ENCODE results near the gene ALDH3B2. TPM values are rescaled to one million over a fixed set of nuclear protein-coding genes. Genes with fewer than 3 reads are reported as not detected.
"Not testable (repeated sequence)": the region's sequence is repeated elsewhere in the genome, so short reads cannot be mapped to it uniquely, and the experiment has no call there.

ALDH3B2 gene
- total RNA-seq, 4 donors from 2014 or later = not detected

- H3K27ac ChIP-seq = no peak overlapping the region
- peaks cover 0 to 18% of the 10 kb centered on the region in 2 donors for H3K27me3 ChIP-seq
- no peak for DNase-seq (ENCODE audit: low spot score in 2 of 2)
- H3K9me3 ChIP-seq = peaks cover 0 to 4% (median 0%) of the 10 kb centered on the region in 4 donors
- 85 to 88% methylated on average over 22 to 24 of the region's 24 CpGs for WGBS, 2 donors
- TF ChIP-seq EP300 (IDR thresholded peaks at IDR 0.05) (no peak), CTCF (IDR thresholded peaks at IDR 0.05) (no peak)
- H3K36me3 ChIP-seq = no peaks in the 10 kb centered on the region
- no peak overlapping the region for H3K4me3 ChIP-seq
- peaks cover 0 to 8% (median 0%) of the 10 kb centered on the region in 4 donors for H3K4me1 ChIP-seq
Measured at GRCh38 chr11:67638535-67639437, 35.6 kb downstream of the ALDH3B2 start.

DNA sequence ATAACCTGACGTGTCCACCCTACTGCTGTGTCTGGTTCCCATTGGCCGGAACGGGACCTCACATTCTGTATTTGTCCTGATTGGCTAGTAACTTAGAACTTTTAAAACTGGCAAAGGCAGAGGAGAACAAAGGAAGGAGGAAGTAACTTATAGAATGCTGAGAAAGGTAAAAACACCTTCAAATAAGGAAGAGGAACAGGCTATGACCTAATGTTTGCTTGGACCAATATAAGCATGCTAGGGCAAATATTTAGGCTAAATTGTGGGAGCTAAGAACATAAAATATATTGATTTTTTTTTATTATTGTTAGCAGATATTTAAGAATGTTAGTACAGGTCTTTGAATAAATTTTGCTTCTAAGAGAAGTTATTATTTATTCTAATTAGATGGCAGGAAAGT is 37.0 kb downstream of the ALDH3B2 start:
- not testable (repeated sequence) for H3K36me3 ChIP-seq; DNase-seq (ENCODE audit: low spot score in 2 of 2); H3K27ac ChIP-seq; H3K4me3 ChIP-seq; H3K4me1 ChIP-seq; H3K9me3 ChIP-seq
- H3K27me3 ChIP-seq = peaks cover 0 to 18% of the 10 kb centered on the region in 2 donors
- WGBS, 2 donors = 75 to 79% methylated on average over 3 of the region's 3 CpGs

DNA sequence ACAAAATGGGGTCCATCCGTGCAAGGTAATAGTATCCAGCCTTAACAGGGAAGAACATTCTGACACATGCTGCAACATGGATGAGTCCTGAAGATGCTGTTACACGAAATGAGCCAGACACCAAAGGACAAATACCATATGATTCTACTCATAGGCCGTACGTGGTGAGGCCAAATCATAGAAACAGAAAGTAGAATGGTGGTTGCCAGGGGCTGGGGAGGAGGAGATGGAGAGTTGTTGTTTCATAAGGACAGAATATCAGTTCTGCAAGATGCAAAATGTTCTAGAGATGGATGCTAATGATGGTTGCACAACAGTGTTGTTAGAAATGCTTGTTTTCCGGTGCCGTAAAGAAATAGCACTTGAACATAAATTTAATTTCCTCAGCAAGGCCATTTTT is 37.5 kb downstream of the ALDH3B2 start:
- 75 to 79% methylated on average over 6 of the region's 6 CpGs for WGBS, 2 donors
- Histone ChIP-seq H3K36me3 (no peaks in the 10 kb centered on the region), H3K9me3 (no peaks in the 10 kb centered on the region), H3K4me1 (peaks cover 0 to 8% (median 0%) of the 10 kb centered on the region in 4 donors), H3K27ac (no peak overlapping the region), H3K4me3 (no peak overlapping the region), H3K27me3 (peaks cover 0 to 18% of the 10 kb centered on the region in 2 donors)
- DNase-seq (ENCODE audit: low spot score in 2 of 2) = no peak
- no peak for TF ChIP-seq POLR2A (IDR thresholded peaks at IDR 0.05)
- TF ChIP-seq EP300 (IDR thresholded peaks at IDR 0.05) = no peak
- no peak for TF ChIP-seq CTCF (IDR thresholded peaks at IDR 0.05)

- no peak overlapping the region for H3K4me3 ChIP-seq
- TF ChIP-seq POLR2A (IDR thresholded peaks at IDR 0.05) (no peak), CTCF (IDR thresholded peaks at IDR 0.05) (no peak), EP300 (IDR thresholded peaks at IDR 0.05) (no peak)
- peaks cover 0 to 17% (median 6%) of the 10 kb centered on the region in 4 donors for H3K4me1 ChIP-seq
- no peak overlapping the region for H3K27ac ChIP-seq
- H3K9me3 ChIP-seq = no peaks in the 10 kb centered on the region
- no peaks in the 10 kb centered on the region for H3K36me3 ChIP-seq
- 79 to 83% methylated on average over 4 of the region's 4 CpGs for WGBS, 2 donors
- no peak for DNase-seq (ENCODE audit: low spot score in 2 of 2)
- peaks cover 0 to 10% of the 10 kb centered on the region in 2 donors for H3K27me3 ChIP-seq
Measured at GRCh38 chr11:67635231-67635521, 39.2 kb downstream of the ALDH3B2 start.

DNA sequence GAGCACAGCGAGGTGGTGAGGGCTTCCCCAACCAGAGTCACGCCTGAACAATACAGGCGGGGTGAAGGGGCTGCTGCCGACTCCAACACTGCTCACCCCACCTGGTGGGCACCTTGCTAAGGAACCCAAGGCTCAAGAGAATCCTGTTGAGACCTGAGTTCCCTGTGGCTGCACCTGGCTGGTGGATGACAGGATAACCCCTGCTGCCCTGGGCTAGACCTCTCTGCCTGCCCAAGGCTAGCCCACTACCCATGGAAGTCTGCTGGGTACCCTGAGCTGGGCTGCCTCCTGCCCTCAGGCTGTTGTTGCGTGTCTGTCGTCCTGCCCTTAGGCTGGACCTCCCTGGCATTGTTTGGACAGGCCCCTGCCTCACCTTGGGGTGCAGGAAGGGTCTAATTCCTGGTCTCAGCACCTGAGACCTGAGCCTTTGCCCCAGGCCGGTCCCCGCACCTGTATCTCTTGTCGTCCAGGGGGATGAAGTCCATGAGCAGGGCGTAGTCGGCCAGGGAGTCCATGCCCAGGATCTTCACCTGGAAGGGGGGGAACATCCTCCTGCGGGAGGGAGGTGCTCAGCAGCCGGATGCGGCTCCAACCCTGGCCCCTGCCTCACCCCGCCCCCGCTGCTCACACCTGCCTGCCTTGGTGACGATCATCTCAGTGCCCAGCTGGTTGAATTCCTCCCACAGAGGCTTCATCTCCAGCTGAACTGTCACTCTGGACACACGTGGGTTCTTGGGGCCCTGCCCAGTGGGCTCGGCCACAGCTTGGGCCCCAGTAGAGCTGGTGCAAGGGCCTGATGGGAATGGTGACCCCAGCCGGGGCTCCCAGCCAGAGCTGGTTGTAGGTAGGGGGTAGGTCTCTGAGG is 39.8 kb downstream of the ALDH3B2 start:
- Histone ChIP-seq H3K36me3 (no peaks in the 10 kb centered on the region), H3K4me3 (no peak overlapping the region), H3K9me3 (no peaks in the 10 kb centered on the region), H3K27me3 (peaks cover 0 to 4% of the 10 kb centered on the region in 2 donors), H3K4me1 (peaks cover 0 to 12% (median 6%) of the 10 kb centered on the region in 4 donors), H3K27ac (peak overlapping the region in 1 of 4 donors; percentile 67)
- TF ChIP-seq POLR2A (IDR thresholded peaks at IDR 0.05) (no peak), EP300 (IDR thresholded peaks at IDR 0.05) (no peak), CTCF (IDR thresholded peaks at IDR 0.05) (no peak)
- DNase-seq (ENCODE audit: low spot score in 2 of 2) = no peak
- 81 to 84% methylated on average over 13 to 16 of the region's 20 CpGs for WGBS, 2 donors

Measured in tibial nerve (tissue), 4 donors.